ENCODE measurements around the gene ARRB1.
A peak's percentile ranks its signal among the peaks of the same experiment; 100 is the strongest.
"Not testable (repeated sequence)": the region's sequence is repeated elsewhere in the genome, so short reads cannot be mapped to it uniquely, and the experiment has no call there.

Gene ARRB1

GRCh38 chr11:75342231-75342918, 9.1 kb downstream of the ARRB1 start:
- no peak for DNase-seq

- no peak for DNase-seq
Observed at GRCh38 chr11:75341612-75342011, 9.8 kb downstream of the ARRB1 start.

- DNase-seq, result no peak
Observed at GRCh38 chr11:75339685-75340409, 11.6 kb downstream of the ARRB1 start.

- DNase-seq, result peak; percentile 35
Observed at GRCh38 chr11:75338516-75339208, 12.8 kb downstream of the ARRB1 start.

GRCh38 chr11:75337195-75337654, 14.2 kb downstream of the ARRB1 start:
- no peak for DNase-seq

GRCh38 chr11:75334976-75335375, 16.5 kb downstream of the ARRB1 start:
- DNase-seq, result no peak

GRCh38 chr11:75334402-75334891, 17.0 kb downstream of the ARRB1 start:
- DNase-seq, result no peak

- DNase-seq, result no peak
Observed at GRCh38 chr11:75333807-75334140, 17.7 kb downstream of the ARRB1 start.

GRCh38 chr11:75333022-75333806, 18.2 kb downstream of the ARRB1 start:
- DNase-seq, result no peak

- DNase-seq, result not testable (repeated sequence)
Observed at GRCh38 chr11:75331761-75332160, 19.7 kb downstream of the ARRB1 start.

GRCh38 chr11:75331304-75331703, 20.2 kb downstream of the ARRB1 start:
- not testable (repeated sequence) for DNase-seq

- DNase-seq, result not testable (repeated sequence)
Observed at GRCh38 chr11:75330886-75331285, 20.6 kb downstream of the ARRB1 start.

- DNase-seq, result no peak
Observed at GRCh38 chr11:75330291-75330690, 21.2 kb downstream of the ARRB1 start.

- DNase-seq, result peak; percentile 78
Observed at GRCh38 chr11:75328426-75329277, 22.8 kb downstream of the ARRB1 start.

GRCh38 chr11:75326439-75326810, 25.0 kb downstream of the ARRB1 start:
- no peak for DNase-seq

GRCh38 chr11:75325713-75326438, 25.6 kb downstream of the ARRB1 start:
- DNase-seq, result peak; percentile 68

GRCh38 chr11:75324740-75325139, 26.7 kb downstream of the ARRB1 start:
- no peak for DNase-seq

GRCh38 chr11:75324189-75324588, 27.3 kb downstream of the ARRB1 start:
- no peak for DNase-seq

- no peak for DNase-seq
Observed at GRCh38 chr11:75323609-75324008, 27.9 kb downstream of the ARRB1 start.

- no peak for DNase-seq
Observed at GRCh38 chr11:75320643-75321042, 30.8 kb downstream of the ARRB1 start.

- DNase-seq, result no peak
Observed at GRCh38 chr11:75320046-75320618, 31.3 kb downstream of the ARRB1 start.
